HG02571 (cell line): Measurements from ENCODE around the gene OR1M1.
"Not testable (repeated sequence)": the region's sequence is repeated elsewhere in the genome, so short reads cannot be mapped to it uniquely, and the experiment has no call there.

Source experiments
- ATAC-seq: cut with Tn5 transposase; IDR thresholded peaks from one replicate; pipeline ENCODE4 v1.9.1; 2021; ENCODE audit warnings: mild to moderate bottlenecking, moderate library complexity; ENCODE audit not compliant: unreplicated experiment

OR1M1 gene, protein sequence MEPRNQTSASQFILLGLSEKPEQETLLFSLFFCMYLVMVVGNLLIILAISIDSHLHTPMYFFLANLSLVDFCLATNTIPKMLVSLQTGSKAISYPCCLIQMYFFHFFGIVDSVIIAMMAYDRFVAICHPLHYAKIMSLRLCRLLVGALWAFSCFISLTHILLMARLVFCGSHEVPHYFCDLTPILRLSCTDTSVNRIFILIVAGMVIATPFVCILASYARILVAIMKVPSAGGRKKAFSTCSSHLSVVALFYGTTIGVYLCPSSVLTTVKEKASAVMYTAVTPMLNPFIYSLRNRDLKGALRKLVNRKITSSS

DNA sequence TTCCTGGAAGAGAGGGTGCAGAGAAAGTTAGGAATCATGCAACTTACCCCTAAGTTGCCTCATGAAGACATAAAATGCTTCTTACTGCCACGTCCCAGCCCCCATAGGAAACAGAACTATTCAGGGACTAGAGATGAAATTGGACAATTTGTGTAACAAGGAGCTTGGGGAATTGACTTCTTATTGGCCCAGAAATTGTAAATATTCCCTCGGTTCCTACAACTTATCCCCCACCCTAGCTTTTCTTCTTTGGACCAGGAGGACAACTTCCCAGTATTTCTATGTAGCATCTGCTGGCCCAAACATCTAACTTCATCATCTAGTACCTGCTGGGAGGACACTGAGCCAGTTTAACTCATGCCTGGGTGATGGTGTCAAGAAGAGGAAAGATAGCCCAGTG lies at the start of gene OR1M1:
OR1M1 (plus strand) TSS at position 301 of the 400 bp plus-strand sequence. CDS start 6,184 bp downstream, outside the sequence.
- ATAC-seq = no peak

DNA sequence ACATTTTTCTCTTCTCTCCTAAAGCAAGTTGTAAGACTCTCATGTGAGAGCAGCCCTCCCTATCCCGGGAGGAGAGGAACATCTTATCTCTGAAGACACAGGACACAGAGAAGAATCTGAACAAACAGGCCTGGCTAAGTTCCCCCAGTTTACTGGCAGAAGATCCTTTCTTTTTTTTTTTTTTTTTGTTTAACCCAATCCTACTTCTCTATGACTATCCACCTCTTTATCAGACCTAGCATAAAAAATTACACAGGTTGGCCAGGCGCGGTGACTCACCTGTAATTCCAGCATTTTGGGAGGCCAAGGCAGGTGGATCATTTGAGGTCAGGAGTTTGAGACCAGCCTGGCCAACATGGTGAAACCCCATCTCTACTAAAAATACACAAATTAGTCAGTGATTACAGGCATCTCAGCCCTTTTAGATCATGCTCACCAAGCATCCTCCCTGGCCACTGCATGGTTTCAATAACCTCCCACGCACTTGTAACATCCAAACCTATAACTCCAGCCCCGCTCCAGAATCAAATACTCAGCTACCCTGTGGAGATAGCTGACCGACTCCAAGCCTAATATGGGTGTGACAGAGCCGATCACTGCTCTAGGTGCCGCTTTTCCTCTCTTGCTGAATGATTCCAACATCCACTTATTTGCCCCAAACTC lies 49.3 kb upstream of the OR1M1 start:
- ATAC-seq = no peak

DNA sequence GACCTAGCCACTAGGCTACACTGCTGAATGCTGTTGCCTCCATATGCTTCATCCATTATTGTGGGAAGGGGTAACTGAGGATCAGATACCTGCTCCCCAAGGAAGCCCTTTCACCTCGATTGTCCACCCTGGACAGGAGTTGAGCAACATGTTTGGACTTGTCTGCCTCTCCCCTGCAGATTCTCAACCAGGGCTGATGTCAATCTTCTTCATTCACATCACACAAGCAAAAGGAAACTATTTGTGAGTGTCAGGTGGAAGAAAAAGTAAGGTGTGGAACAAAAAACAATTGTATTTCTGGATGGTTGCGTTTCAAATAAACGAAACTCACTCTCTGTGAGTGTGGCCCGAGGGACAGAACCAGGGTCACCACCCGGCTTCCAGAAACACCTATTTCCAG lies 47.1 kb upstream of the OR1M1 start:
- ATAC-seq = no peak

DNA sequence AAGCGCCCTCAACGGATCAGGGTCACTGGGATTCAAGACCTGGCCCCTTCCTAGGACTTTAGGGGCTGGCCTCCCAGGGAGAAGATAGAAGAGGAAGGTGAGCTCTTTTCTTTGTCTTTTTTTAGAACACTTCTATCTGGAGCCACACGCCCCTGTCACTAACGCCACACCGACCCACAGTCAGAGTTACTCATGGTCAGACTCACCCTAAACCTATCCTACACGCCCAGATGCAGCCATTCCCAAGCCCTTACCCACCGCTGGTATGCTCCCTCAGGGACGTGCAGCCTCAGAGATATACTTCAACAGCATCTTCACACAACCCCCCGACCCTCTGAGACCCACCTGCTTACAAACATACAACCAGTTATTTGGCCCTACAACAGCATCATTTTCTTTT lies 46.7 kb upstream of the OR1M1 start:
- ATAC-seq = no peak

DNA sequence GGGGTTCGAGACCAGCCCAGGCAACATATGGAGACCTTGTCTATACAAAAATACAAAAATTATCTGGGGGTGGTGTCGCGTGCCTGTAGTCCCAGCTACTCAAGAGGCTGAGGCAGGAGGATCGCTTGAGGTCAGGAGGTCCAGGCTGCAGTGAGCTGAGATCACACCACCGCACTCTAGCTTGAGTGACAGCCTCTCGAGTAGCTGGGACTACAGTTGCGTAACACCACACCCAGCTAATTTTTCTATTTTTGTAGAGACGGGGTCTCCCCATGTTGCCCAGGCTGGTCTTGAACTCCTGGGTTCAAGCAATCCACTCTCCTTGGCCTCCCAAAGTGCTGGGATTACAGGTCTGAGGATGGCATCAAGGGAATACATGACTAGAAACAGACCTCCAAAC lies 45.8 kb upstream of the OR1M1 start:
- ATAC-seq = no peak

DNA sequence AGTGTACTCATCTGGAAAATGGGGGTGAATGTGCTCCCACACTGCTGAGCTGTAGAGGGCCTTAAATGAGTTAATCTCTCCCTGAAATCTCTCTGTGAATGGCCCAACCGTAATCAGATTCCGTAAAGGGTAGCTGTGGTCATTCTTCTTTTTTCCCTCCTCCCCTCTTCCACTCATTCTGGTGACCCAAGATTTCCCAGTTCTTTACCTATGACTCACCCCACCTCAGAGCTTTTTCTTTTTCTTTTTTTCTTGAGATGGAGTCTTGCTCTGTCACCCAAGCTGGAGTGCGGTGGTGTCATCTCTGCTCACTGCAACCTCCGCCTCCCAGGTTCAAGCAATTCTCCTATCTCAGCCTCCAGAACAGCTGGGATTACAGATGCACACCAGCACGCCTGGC lies 43.3 kb upstream of the OR1M1 start:
- no peak for ATAC-seq

DNA sequence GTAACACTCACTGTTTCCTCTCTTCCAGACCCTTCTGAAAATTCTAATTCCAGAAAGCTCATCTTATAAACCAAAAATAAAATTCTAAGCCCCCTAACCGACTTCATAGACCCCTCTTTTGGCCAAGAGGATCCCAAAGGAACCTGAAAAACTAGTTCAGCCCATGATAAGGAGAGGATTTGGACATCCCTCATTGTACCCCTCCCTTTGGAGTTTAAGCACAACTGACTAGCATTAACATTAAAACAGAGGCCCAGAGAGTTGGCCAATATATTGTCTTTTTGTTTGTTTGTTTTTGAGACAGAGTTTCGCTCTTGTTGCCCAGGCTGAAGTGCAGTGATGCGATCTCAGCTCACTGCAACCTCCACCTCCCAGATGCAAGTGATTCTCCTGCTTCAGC lies 42.4 kb upstream of the OR1M1 start:
- no peak for ATAC-seq

DNA sequence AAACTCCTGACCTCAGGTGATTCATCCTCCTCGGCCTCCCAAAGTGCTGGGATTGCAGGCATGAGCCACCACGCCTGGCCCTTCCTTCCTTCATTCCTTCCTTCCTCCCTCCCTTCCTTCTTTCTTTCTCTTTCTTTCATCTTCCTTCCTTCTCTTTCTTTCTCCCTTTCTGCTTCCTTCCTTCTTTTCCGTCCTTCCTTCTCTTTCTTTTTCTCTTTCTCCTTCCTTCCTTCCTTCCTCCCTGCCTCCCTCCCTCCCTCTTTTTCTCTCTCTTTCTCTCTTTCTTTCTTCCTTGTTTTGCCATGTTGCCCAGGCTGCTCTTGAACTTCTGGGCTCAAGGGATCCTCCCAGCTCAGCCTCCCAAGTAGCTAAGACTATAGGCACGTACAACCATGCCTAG lies 40.2 kb upstream of the OR1M1 start:
- no peak for ATAC-seq

DNA sequence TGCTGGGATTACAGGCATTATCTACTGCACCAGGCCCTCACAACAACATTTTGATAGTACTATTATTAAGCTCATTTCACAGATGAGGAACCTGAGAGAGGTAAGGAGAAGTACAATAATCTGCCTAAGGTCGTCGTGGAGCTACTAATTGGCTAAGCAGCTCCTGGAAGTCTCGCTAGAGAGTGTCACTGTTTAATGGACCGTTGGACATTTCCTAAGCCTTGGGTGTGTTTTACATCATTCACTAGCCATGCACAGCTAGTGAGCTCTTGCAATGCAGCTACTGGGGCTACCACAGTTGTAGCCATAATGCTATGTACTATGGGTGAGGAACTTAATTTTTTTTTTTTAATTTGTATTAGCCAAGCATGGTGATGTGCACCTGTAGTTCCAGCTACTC lies 34.0 kb upstream of the OR1M1 start:
- ATAC-seq = no peak

DNA sequence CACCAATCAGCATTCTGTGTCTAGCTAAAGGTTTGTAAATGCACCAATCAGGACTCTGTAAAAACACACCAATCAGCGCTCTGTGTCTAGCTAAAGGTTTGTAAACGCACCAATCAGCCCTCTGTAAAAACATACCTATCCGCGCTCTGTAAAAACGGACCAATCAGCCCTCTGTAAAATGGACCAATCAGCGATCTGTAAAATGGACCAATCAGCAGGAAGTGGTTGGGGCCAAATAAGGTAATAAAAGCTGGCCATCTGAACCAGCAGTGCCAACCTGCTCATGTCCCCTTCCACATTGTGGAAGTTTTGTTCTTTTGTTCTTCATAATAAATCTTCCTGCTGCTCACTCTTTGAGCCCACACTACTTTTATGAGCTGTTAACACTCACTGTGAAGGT lies 33.2 kb upstream of the OR1M1 start:
- ATAC-seq = not testable (repeated sequence)

DNA sequence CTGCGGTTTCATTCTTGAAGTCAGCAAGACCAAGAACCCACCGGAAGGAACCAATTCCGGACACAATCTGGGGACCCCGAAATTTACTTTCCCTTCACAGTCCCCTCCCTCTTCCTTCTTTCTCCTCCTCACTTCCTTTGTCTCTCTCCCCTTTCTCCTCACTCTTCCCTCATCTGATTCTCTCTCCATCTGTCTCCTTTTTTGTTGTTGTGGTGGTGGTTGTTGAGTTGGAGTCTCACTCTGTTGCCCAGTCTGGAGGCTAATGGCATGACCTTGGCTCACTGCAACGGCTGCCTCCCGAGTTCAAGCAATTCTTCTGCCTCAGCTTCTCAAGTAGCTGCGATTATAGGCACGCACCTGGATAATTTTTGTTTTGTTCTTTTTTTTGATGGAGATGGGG lies 32.7 kb upstream of the OR1M1 start:
- no peak for ATAC-seq

DNA sequence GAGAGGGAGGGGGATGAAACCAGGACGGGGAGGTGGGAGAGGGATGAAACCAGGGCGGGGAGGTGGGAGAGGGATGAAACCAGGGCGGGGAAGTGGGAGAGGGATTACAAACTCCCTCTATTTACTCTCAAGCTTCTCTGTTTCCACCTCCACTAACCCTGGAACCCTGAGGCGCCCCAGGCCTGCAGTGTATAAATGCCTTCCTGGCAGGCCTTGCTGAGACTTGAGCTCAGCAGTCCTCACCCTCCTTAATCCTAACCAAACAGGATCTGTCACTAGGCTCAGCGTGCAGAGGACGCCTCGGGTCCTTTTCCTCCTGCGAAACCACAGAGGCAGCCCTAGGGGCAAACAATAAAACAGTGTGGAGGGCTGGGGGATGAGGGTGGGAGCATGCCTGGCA lies 32.1 kb upstream of the OR1M1 start:
- no peak for ATAC-seq

DNA sequence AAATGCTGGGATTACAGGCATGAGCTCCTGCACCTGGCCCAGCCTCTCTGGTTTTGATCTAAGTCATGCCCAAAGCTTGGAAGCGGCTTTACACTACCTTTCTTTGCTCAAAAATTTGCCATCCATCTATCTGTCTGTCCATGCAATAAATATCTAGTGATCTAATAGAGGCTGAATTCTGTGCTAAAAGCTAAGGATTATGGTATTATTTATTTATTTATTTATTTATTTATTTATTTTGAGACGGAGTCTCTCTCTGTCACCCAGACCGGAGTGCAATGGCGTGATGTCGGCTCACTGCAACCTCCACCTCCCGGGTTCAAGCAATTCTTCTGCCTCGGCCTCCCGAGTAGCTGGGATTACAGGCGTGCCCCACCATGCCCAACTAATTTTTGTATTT lies 30.7 kb upstream of the OR1M1 start:
- ATAC-seq = not testable (repeated sequence)

DNA sequence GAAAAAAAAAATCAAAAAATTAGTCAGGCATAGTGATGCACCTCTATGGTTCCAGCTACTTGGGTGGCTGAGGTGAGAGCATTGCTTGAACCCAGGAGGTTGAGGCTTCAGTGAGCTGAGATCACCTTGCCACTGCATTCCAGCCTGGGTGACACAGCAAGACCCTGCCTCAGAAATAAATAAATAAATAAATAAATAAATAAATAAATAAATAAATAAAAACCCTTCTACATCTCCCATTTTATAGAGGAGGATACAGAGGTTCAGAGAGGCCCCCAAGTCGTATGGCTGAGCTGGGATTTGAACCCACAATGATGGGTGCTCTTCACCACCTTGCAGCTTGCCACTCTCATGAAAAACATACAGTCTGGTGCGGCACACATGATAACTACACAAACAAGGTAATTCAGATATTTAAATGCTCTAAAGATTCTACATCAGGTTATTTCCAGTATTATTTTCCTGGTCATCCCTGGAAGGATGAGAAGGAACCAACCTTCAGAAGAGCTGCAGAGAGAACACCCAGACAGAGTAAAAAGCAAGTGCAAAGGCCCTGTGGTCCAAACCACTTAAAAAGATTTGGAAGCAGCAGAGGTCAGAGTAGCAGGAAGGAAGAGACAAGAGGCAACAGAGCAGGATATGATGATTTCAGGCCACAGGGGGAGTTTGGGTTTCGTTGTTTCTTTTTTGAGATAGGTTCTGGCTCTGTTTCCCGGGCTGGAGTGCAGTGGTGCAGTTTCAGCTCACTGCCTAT lies 29.2 kb upstream of the OR1M1 start:
- ATAC-seq = no peak

DNA sequence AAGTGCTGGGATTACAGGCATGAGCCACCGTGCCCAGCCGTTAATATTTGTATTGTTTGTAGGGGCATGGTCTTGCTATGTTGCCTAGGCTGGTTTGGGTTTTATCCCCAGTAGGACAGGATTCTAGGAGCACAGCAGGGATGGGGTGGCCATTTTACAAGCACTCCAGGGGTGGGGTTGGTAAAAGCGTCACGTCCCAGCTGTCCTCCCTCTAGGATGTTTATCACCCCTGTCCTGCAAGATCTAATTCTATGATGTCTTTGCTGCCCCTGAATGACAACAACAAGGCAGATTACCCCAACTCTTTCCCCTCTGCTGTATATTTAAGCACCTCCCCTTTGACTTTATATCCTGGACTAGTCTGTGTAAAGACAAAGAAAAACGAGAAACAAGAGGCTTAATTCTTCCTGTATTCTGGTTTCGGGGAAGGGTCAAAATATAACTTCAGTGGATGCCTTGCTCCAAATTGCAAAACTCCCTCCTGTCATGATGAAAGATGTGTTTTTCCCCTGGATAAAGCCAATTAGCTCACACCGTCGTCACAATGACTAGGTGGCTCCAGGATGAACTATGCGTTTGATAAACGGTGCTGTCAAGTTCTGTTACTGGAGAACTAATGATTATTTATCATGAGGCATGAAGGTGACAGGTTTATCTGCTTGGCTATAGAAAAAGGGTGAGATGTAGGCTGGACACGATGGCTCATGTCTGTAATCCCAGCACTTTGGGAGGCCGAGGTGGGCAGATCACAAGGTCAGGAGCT lies 27.8 kb upstream of the OR1M1 start:
- ATAC-seq = no peak

DNA sequence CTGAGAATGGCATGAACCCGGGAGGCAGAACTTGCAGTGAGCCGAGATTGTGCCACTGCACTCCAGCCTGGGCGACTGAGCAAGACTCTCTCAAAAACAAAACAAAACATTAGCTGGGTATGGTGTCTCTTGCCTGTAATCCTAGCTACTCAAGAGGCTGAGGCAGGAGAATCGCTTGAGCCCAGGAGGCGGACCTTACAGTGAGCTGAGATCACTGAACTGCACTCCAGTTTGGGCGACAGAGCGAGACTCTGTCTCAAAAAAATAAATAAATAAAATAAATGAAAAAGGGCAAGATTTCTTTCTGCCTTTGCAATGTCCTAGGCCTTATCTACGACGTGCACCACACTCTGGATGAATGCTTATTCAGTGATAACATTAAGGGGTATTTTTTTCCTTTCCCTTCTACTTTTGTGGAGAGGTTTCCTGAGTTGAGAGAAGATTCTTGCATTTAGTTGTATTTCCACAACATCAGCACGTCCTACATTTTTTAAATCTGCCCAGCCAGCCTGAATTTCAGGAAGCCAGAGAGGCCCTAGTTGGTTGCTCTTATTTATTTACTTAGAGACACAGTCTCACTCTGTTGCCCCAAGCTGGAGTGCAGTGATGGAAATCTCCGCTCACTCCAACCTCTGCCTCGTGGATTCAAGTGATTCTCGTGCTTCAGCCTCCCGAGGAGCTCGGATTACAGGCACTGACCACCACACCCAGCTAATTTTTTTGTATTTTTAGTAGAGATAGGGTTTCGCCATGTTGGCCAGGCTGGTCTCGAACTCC lies 26.1 kb upstream of the OR1M1 start:
- no peak for ATAC-seq

DNA sequence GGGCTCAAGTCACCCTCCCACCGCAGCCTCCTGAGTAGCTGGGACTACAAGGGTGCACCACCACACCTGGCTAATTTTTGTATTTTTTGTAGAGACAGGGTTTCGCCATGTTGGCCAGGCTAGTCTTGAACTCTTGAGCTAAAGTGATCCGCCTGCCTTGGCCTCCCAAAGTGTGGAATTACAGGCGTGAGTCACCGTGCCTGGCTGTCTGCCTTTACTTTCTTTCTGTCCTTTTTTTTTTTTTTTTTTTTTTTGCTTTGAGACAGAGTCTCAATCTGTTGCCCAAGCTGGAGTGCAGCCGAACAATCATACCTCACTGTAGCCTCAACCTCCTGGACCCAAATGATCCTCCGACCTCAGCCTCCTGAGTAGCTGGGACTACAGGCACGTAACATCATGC lies 25.0 kb upstream of the OR1M1 start:
- no peak for ATAC-seq

DNA sequence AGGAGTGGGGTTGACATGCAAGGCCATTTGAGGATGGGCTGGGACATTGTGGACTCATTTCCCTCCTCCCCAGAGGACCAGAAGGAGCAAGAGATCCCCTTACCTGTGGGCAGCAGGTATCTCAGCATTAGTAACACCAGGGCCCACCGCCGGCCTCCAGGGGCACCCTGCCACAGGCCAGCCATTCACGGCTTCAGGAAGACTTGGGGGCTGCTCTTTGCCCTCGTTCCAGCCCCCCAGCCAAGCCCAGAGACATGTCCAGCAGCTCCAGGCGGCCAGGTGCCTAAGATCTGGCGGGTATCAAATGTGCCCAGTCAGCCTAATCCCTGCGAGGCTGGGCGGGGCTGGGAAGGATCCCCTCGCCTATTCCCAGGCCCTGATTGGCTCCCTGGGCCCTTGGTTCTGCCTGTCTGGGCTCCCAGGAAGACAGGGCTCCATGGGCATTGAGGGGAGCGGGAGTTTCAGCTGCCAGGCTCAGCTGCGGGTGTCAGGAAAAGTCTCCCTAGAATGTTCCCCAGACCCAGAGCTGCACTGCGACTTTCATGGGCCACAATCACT lies 21.3 kb upstream of the OR1M1 start:
- no peak for ATAC-seq

DNA sequence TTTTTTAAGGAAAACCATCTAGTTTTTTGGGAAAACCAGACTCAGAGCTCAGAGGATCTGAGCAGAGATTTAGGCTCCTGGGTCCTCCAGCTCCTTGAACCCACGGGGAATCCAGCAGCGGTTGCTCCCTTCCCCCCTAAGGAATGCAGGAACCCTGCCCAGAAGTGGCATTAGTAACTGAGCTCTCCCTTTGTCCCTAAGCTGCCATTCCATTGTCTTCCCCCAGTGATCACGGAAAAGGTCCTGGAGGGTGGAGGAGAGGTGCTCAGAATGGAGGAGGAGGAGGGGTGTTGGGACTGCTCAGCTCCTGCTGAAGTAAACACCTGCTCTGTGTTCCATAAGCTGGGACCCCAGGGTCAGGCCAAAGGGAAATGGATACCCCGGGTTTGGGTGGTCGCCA lies 16.8 kb upstream of the OR1M1 start:
- no peak for ATAC-seq

DNA sequence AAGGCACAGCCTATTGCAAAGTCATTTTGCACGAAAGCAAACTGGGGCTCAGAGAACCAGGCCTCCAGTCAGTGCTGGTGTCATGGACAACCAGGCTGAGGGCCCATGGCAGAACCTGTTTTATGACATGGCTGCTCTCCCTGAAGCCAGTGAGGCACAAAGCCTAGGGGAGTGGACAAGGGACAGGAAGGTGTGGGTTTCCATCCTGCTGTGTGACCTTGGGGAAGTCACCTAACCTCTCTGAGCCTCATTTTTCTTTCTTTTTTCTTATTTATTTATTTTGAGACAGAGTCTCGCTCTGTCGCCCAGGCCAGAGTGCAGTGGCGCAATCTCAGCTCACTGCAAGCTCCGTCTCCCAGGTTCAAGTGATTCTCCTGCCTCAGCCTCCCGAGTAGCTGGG lies 15.1 kb upstream of the OR1M1 start:
- ATAC-seq = not testable (repeated sequence)
